Spleen (tissue), 7 donors: Measurements from ENCODE around the gene CDC42BPB.

ENCODE experiments used
- POLR2A ChIP-seq, 3 donors: fragments of 450-650 bp; IDR thresholded peaks; one replicate each; pipeline ENCODE4 v1.5.1; 2017; ENCODE audit warnings: antibody characterized with exemption in 3 of 3, mild to moderate bottlenecking in 1 of 3
- TF ChIP-seq, protein P1 (sequence below), 11 experiments: fragments of 200-600 bp in 7 of 11; fragments of 450-650 bp in 4 of 11; sonication (generic) in 4 of 11; IDR thresholded peaks in 8 of 11; conservative IDR thresholded peaks in 3 of 11; 1 replicate in 7 of 11; 2 replicates in 4 of 11; pipeline versions ENCODE4 v1.4.0 to v1.8.0; 2016 to 2021; ENCODE audit warnings: antibody characterized with exemption in 11 of 11, inconsistent platforms in 4 of 11, mild to moderate bottlenecking in 1 of 11
- donor health status: DM: no; HTN: no; CAD: no; lungs with moderate emphysema.
- donor health status: DM: no; HTN: no; CAD: no.
- donor health status: DM: no; HTN: no; CAD: no.

DNA sequence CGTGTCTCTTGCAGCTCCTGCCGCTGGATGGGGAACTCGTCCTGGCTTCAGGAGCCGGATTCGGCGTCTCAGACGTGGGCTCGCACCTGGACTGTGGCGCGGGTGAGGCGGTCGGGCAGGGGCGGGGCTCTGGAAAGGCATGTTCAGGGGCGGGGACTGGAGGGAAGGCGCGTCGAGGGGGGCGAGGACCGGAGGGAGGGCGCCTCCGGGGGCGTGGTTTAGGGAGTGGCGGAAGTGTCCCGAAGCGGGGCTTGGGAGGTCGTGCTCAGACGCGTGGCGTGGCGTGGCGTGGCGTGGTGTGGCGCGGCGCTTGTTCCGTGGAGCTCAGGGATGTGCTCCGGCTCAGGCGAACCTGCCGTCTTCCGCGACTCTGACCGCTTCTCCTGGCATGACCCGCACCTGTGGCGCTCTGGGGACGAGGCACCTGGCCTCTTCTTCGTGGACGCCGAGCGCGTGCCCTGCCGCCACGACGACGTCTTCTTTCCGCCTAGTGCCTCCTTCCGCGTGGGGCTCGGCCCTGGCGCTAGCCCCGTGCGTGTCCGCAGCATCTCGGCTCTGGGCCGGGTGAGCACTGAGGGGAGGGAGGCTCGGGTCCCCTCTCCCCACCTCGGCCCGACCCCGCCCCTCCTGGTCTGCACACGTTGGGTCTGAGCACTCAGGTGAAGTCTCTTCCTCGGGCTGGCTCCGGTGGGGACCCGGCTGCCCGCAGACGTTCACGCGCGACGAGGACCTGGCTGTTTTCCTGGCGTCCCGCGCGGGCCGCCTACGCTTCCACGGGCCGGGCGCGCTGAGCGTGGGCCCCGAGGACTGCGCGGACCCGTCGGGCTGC, 128.7 kb downstream of the CDC42BPB start:
- TF ChIP-seq POLR2A (IDR thresholded peaks at IDR 0.05), result no peak
- TF ChIP-seq, protein P1, sequence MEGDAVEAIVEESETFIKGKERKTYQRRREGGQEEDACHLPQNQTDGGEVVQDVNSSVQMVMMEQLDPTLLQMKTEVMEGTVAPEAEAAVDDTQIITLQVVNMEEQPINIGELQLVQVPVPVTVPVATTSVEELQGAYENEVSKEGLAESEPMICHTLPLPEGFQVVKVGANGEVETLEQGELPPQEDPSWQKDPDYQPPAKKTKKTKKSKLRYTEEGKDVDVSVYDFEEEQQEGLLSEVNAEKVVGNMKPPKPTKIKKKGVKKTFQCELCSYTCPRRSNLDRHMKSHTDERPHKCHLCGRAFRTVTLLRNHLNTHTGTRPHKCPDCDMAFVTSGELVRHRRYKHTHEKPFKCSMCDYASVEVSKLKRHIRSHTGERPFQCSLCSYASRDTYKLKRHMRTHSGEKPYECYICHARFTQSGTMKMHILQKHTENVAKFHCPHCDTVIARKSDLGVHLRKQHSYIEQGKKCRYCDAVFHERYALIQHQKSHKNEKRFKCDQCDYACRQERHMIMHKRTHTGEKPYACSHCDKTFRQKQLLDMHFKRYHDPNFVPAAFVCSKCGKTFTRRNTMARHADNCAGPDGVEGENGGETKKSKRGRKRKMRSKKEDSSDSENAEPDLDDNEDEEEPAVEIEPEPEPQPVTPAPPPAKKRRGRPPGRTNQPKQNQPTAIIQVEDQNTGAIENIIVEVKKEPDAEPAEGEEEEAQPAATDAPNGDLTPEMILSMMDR (IDR thresholded peaks at IDR 0.05 in 8 of 11, conservative IDR thresholded peaks at IDR 0.05 in 3 of 11), result no peak
